GM23338 (cell line): ENCODE data around the gene ZDHHC20.

Experiments
- CREB1 ChIP-seq: fragments of 250-450 bp; sonication (Bioruptor Pico); IDR thresholded peaks from 2 replicates; pipeline ENCODE4 v1.5.0; 2020; ENCODE audit warnings: low read depth, mild to moderate bottlenecking, moderate library complexity
- EZH2 ChIP-seq: fragments of 200-600 bp; sonication (generic); IDR thresholded peaks from one replicate; pipeline ENCODE4 v1.8.0; 2017; ENCODE audit warnings: antibody characterized with exemption, mild to moderate bottlenecking, low read depth; ENCODE audit not compliant: unreplicated experiment
- EZH2phosphoT487 ChIP-seq: fragments of 200-600 bp; sonication (generic); IDR thresholded peaks from one replicate; pipeline ENCODE4 v1.8.1; 2018; ENCODE audit warnings: antibody characterized with exemption; ENCODE audit not compliant: unreplicated experiment
- JUNB ChIP-seq: IDR thresholded peaks from one replicate; pipeline ENCODE4 v1.6.1; 2016; ENCODE audit warnings: antibody characterized with exemption; ENCODE audit not compliant: unreplicated experiment
- NANOG ChIP-seq: IDR thresholded peaks from 2 replicates; pipeline ENCODE4 v1.6.1; 2016; ENCODE audit warnings: antibody characterized with exemption, borderline replicate concordance
- POLR2AphosphoS5 ChIP-seq: IDR thresholded peaks from 2 replicates; pipeline ENCODE4 v1.6.1; 2016; ENCODE audit warnings: antibody characterized with exemption, low read depth
- REST ChIP-seq: IDR thresholded peaks from one replicate; pipeline ENCODE4 v1.6.1; 2018; ENCODE audit warnings: antibody characterized with exemption; ENCODE audit not compliant: unreplicated experiment
- STAT1 ChIP-seq: IDR thresholded peaks from one replicate; pipeline ENCODE4 v1.6.1; 2016; ENCODE audit warnings: antibody characterized with exemption; ENCODE audit not compliant: unreplicated experiment
- ZNF114 ChIP-seq: fragments of 250-450 bp; sonication (Bioruptor Pico); IDR thresholded peaks from 2 replicates; pipeline ENCODE4 v1.5.0; 2020; ENCODE audit warnings: mild to moderate bottlenecking, moderate library complexity
- TF ChIP-seq, protein P1 (sequence below), 2 experiments: fragments of 200-600 bp in 1 of 2; sonication (generic) in 1 of 2; conservative IDR thresholded peaks; 2 replicates each; pipeline versions ENCODE4 v1.5.1 to v1.6.1; 2016 to 2017; ENCODE audit warnings: antibody characterized with exemption in 2 of 2, low read depth in 2 of 2, mild to moderate bottlenecking in 2 of 2, moderate library complexity in 1 of 2
- TF ChIP-seq, protein P2 (sequence below): fragments of 250-450 bp; sonication (Bioruptor Pico); IDR thresholded peaks from 2 replicates; pipeline ENCODE4 v1.5.0; 2020; ENCODE audit warnings: mild to moderate bottlenecking, moderate library complexity

- no peak for TF ChIP-seq EZH2phosphoT487
- TF ChIP-seq, protein P1, sequence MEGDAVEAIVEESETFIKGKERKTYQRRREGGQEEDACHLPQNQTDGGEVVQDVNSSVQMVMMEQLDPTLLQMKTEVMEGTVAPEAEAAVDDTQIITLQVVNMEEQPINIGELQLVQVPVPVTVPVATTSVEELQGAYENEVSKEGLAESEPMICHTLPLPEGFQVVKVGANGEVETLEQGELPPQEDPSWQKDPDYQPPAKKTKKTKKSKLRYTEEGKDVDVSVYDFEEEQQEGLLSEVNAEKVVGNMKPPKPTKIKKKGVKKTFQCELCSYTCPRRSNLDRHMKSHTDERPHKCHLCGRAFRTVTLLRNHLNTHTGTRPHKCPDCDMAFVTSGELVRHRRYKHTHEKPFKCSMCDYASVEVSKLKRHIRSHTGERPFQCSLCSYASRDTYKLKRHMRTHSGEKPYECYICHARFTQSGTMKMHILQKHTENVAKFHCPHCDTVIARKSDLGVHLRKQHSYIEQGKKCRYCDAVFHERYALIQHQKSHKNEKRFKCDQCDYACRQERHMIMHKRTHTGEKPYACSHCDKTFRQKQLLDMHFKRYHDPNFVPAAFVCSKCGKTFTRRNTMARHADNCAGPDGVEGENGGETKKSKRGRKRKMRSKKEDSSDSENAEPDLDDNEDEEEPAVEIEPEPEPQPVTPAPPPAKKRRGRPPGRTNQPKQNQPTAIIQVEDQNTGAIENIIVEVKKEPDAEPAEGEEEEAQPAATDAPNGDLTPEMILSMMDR (conservative IDR thresholded peaks at IDR 0.05; ENCODE audit: low read depth in 2 of 2): no peak
- TF ChIP-seq EZH2: no peak
- TF ChIP-seq POLR2AphosphoS5: no peak
- TF ChIP-seq ZNF114 (CRISPR knock-in tag): no peak
- TF ChIP-seq STAT1: no peak
- TF ChIP-seq NANOG: no peak
- no peak for TF ChIP-seq JUNB
- no peak for TF ChIP-seq REST
- TF ChIP-seq CREB1 (CRISPR knock-in tag): no peak
- TF ChIP-seq, protein P2, sequence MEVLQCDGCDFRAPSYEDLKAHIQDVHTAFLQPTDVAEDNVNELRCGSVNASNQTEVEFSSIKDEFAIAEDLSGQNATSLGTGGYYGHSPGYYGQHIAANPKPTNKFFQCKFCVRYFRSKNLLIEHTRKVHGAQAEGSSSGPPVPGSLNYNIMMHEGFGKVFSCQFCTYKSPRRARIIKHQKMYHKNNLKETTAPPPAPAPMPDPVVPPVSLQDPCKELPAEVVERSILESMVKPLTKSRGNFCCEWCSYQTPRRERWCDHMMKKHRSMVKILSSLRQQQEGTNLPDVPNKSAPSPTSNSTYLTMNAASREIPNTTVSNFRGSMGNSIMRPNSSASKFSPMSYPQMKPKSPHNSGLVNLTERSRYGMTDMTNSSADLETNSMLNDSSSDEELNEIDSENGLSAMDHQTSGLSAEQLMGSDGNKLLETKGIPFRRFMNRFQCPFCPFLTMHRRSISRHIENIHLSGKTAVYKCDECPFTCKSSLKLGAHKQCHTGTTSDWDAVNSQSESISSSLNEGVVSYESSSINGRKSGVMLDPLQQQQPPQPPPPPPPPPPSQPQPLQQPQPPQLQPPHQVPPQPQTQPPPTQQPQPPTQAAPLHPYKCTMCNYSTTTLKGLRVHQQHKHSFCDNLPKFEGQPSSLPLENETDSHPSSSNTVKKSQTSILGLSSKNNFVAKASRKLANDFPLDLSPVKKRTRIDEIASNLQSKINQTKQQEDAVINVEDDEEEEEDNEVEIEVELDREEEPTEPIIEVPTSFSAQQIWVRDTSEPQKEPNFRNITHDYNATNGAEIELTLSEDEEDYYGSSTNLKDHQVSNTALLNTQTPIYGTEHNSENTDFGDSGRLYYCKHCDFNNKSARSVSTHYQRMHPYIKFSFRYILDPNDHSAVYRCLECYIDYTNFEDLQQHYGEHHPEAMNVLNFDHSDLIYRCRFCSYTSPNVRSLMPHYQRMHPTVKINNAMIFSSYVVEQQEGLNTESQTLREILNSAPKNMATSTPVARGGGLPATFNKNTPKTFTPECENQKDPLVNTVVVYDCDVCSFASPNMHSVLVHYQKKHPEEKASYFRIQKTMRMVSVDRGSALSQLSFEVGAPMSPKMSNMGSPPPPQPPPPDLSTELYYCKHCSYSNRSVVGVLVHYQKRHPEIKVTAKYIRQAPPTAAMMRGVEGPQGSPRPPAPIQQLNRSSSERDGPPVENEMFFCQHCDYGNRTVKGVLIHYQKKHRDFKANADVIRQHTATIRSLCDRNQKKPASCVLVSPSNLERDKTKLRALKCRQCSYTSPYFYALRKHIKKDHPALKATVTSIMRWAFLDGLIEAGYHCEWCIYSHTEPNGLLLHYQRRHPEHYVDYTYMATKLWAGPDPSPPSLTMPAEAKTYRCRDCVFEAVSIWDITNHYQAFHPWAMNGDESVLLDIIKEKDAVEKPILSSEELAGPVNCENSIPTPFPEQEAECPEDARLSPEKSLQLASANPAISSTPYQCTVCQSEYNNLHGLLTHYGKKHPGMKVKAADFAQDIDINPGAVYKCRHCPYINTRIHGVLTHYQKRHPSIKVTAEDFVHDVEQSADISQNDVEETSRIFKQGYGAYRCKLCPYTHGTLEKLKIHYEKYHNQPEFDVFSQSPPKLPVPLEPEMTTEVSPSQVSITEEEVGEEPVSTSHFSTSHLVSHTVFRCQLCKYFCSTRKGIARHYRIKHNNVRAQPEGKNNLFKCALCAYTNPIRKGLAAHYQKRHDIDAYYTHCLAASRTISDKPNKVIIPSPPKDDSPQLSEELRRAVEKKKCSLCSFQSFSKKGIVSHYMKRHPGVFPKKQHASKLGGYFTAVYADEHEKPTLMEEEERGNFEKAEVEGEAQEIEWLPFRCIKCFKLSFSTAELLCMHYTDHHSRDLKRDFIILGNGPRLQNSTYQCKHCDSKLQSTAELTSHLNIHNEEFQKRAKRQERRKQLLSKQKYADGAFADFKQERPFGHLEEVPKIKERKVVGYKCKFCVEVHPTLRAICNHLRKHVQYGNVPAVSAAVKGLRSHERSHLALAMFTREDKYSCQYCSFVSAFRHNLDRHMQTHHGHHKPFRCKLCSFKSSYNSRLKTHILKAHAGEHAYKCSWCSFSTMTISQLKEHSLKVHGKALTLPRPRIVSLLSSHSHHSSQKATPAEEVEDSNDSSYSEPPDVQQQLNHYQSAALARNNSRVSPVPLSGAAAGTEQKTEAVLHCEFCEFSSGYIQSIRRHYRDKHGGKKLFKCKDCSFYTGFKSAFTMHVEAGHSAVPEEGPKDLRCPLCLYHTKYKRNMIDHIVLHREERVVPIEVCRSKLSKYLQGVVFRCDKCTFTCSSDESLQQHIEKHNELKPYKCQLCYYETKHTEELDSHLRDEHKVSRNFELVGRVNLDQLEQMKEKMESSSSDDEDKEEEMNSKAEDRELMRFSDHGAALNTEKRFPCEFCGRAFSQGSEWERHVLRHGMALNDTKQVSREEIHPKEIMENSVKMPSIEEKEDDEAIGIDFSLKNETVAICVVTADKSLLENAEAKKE (CRISPR knock-in tag): no peak
Observed at GRCh38 chr13:21333186-21333585, 125.9 kb downstream of the ZDHHC20 start.
